HG03108 (cell line): Measurements from ENCODE around the gene CRHR1.
"Not testable (repeated sequence)": the region's sequence is repeated elsewhere in the genome, so short reads cannot be mapped to it uniquely, and the experiment has no call there.

Experiments used
- ATAC-seq: cut with Tn5 transposase; IDR thresholded peaks from one replicate; pipeline ENCODE4 v1.9.1; 2021; ENCODE audit warnings: moderate library complexity; ENCODE audit not compliant: unreplicated experiment

Gene CRHR1

DNA sequence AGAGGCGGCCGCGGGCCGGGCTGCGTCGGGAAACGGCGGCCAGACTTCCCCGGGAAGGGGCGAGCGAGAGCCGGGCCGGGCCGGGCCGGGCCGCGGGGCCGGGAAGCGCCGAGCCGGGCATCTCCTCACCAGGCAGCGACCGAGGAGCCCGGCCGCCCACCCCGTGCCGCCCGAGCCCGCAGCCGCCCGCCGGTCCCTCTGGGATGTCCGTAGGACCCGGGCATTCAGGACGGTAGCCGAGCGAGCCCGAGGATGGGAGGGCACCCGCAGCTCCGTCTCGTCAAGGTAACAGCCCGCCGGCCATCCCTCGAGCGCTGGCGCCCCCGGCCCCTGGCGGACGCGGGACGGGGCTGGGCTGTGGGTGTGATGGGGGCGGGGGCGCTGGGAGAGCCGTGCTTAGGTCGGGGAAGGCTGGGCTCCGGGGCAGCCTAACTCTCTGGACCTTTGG, at the start of gene CRHR1:
Gene CRHR1, plus strand, starts transcription at position 28 of the 448 bp plus-strand sequence. Its CDS starts 225 bp downstream, at position 253.
- ATAC-seq, result no peak

- ATAC-seq, result no peak
Observed at GRCh38 chr17:45734598-45734997, 49.5 kb upstream of the CRHR1 start.

DNA sequence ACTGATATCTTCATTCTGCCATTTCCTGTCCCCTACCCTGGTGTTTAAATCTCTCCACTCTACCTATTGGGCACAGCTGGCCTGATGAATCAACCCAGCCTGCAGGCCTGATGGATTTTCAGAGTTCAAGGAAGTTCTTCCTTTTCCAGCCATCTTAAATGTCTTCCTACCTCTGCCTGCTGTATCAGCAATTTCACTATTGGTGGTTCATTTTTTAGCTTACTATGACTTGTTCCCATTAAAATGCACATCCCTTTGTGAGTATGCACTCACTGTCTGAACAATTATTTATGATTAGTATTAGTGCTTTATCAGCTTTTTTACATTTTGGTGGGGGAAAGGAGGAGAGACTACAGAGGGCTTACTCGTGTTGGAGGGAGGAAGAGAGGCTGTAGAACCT, 48.6 kb upstream of the CRHR1 start:
- ATAC-seq, result no peak

GRCh38 chr17:45739786-45740185, 44.3 kb upstream of the CRHR1 start:
- ATAC-seq, result no peak

- ATAC-seq, result no peak
Observed at GRCh38 chr17:45740553-45741330, 43.4 kb upstream of the CRHR1 start.

DNA sequence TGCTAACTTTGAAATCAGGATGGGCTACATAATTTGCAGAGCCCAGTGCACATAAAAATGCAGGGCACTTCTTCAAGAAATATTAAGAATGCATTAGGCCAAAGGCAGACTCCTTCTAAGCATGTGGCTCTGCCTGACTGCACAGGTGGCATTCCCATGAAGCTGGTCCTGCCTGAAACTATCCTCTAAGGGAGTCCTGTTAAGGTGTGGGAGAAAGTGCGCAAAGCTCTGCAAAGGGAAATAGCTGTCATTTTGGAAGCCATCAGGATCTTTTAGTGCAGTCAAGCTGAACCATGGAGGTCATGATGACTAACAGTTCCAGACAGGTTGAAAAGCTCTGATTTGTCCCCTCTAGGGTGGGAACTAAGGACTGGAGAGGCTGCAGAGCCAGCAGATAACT, 41.9 kb upstream of the CRHR1 start:
- ATAC-seq, result no peak

DNA sequence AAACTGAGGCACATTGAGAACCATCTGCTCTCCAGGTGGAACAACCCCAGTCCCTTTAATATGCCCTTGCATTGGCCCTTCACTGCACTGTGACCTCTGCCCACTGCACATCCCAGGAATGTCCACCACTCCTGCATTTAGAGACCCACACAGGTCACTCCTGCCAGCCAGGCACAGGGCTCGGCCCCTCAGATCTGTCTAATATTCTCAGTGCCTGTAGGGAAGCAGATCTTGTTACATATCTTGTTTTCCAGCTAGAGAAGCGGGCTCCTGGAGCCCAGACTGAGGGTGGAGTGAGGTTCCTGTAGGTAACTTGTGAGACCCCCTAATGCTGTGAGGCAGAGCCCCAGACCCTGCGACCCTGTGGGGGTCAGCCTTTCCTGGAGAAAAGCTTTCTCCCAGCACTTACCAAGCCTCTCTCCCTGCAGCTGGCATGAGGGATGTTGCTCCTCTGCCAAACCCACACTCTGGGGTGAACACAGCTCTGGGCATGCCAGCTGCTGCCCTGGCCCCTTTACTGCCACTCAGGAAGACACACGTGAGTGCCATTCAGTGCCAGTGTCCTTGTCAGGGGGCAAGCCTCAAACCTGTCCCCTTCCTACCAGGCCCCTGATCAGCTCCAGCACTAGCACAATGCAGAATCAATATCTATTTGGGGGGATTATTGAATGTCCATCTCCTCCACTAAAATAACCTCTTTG, 40.3 kb upstream of the CRHR1 start:
- ATAC-seq, result no peak

- ATAC-seq, result not testable (repeated sequence)
Observed at GRCh38 chr17:45744826-45745225, 39.3 kb upstream of the CRHR1 start.

DNA sequence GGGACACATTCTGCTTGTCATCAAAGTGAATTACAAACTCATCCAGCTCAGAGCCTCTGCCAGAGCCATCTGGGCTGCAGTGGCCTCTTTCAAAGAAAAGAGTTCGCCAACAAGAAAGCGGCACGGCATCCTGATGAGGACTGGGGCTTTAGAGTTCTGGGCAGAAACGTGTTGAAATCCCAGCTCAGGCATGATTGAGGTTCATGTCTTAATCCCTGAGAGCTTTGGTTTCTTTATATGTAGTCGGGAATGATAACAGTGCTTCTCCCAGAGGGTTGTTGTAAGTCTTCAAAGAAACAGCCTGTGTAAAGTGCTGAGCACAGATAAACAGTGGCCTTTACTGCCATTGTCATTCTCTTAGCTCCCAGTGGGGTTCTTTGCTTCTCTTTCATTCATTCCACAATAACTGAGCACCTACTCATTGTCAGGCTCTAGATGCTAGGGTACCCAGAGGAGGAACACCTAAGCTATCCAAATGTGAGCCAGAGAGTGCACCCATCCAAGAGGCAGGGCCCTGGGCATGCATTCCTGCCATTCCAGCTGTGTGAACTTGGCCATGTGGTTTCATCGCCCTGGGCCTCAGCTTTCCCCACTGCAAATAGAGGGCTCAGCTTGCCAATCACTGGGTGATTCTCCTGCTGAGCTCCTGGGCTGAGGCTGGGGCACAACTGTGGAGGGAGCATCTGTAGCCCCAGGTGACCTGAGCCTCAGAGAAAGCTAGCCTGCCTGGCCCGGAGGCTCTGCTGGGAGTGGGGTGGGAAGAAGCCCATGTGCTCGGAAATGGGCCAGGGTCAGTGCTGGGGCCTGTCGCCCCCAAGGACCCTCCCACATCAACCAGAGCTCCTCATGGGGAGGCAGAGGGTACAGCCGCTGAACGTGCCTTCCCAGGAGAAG, 38.3 kb upstream of the CRHR1 start:
- no peak for ATAC-seq

DNA sequence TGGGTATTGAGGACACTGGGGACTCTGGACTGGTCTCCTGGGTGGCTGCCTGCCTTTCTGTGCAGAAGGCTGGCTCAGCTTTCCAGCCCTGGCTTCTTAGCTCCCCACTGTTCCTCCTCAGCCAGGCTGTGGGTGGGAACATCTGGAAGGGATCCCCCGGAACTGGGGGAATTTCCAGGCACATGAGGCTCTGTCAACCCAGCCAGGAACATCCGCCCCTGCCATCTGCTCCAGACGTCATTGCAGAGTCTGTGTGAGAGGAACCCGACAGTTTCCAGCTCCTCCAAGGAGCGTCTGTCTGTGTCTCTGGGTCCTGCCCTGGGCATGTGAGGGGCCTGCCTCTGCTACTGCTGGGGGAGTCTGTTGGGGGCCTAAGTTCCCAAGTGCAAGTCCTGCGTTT, 36.2 kb upstream of the CRHR1 start:
- no peak for ATAC-seq

DNA sequence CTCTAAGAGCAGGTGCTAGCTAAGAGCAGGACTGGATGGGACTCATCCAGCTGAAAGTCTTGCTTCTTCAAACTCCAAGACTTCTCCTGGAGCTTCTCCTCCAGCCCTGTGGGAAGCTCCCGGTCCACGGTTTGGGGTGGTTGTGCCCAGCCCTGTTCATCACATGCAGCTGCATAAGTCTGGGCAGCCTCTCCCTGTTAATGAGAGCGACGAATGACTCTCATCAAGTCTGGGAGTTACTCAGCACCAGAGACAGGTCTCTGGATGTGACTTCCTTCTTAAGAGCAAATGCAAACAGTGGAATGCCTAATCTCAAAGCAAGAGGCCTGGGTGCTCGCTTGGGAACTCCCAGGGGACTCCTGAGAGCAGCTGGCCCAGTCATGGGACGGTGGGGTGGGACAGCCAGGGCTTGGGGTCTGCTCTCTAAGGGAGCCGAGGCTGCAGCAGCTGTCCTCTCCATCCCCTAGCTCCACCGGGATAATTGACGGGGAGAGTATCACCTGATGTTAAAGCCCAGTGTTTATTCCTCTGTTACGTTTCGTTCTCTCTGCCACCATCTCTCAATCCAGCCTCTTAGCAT, 35.3 kb upstream of the CRHR1 start:
- no peak for ATAC-seq

DNA sequence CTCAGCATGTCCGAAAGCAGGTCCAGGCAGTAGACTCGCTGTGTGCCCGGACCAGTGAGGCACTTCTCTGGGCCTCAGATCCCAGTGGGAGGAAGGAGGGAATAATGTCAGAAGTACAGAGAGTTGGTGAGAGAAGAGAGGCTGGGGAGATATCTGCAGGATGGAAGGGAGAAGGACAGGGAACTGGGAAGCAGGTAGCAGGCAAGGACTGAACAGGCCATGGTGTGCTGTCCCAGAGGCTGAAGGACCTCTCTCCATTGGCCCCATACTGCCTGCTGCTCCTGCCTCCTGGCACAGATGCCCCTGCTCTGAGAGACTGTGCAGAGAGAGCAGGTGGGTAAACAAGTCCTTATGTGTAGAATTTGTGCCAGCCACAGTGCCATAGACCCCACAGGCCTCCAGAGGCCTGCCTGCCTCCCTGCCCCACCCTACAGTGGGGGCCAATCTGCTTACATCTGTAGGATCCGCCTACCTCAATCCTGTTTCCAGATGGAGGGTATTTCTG, 34.2 kb upstream of the CRHR1 start:
- ATAC-seq, result no peak

DNA sequence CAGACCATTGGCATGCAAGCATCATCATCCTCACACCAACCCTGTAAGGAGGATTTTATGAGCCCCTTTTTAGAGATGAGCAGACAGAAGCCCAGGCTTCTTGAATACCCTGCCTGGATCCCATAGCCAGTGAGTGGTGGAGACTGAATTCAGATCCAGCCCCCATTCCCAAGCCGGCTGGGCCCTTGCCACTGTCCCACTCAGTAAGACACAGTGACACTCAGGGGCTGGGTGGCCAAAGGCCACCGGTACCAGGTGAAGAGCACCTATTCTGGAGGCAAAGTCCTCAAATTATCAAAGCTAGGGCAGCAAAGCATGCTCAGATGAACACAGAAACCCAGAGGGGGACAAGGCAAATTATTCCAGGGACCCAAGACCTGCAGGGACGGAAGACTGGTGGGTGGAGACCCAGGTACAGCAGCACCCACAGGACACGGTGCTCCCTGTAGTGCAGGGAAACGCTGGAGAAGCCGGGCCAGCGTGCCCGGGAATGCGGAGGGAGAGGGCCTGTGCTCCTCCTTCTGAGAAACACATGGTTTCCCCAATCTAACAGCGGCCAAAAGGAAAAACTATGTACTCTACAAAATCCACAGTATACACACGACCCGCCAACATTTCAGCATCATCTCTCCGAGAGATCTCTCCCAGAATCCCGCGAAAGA, 33.2 kb upstream of the CRHR1 start:
- no peak for ATAC-seq

DNA sequence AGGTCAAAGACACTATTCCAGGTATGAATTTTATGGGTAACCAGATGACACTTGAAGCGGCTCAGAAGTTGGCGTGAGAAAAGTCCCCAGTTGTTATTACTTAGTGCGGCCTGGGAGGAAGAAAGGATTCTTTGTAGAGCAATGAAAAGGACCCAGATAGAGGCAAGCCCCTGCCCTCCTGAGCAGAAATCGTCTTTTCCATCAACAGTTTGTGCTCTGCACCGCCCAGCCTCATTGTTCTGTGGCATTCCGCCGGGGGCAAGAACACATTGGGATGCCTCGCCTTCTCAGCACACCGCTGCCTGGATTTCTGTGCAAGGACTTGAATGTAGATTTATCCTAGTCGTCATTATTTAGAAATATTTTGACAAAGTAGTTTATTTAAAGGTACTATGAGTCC, 32.7 kb upstream of the CRHR1 start:
- no peak for ATAC-seq

DNA sequence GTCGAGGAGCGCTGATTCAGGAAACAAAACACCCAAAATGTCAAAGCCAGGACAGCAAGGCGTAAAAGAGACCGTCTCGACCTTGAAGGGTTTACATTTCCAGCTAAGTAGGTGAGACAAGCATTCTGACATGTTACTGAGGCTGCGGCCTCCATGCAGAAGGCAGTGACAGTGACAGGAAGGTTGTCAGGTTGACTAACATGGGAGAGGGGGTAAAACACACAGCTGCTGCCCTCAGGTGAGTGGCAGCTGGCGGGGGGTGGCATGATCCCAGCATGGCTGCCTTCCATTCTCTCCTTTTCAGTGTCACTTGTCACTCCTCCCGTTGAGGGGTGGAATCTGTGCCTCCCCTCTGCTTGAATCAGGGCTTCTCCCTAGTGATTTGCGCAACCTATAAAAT, 31.9 kb upstream of the CRHR1 start:
- no peak for ATAC-seq

- no peak for ATAC-seq
Observed at GRCh38 chr17:45753645-45754225, 30.4 kb upstream of the CRHR1 start.

DNA sequence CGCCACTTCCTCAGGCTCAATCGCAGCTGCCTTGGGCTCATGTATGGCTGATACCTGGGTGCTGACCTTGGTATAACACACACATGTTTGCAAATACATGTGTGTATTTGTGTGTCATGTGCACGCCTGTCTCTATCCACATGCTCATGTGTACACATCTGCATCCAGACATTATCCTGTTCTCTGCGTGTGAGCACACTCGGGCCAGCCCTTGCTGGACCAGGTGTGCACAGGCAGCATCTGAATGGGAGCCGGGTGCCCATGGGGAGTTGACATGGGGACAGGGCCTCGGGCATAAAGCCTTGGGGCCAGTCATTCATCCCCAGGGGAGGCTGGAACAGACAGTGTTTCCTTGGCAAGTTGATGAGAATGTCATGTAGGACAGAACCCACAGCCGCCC, 29.1 kb upstream of the CRHR1 start:
- no peak for ATAC-seq

- no peak for ATAC-seq
Observed at GRCh38 chr17:45756266-45756991, 27.7 kb upstream of the CRHR1 start.
